PFSK-1 (cell line): ENCODE results near the gene MTERF2.

Source experiments
- FOXP2 ChIP-seq: optimal IDR thresholded peaks from 2 replicates; pipeline ENCODE3; 2011; ENCODE audit warnings: borderline replicate concordance, control low read depth, inconsistent platforms; ENCODE audit not compliant: insufficient read depth; ENCODE audit errors: extremely low read length, extremely low read depth
- POLR2AphosphoS5 ChIP-seq: IDR thresholded peaks from 2 replicates; pipeline ENCODE4 v1.6.1; 2012; ENCODE audit warnings: low read depth, mild to moderate bottlenecking, control low read depth, low read length, moderate library complexity
- REST ChIP-seq, 2 experiments: IDR thresholded peaks; 2 replicates each; pipeline versions ENCODE4 v1.6.1 to v1.8.0; 2011 to 2012; ENCODE audit warnings: low read depth in 2 of 2, low read length in 2 of 2, control low read depth in 1 of 2, inconsistent platforms in 1 of 2, mild to moderate bottlenecking in 1 of 2, moderate library complexity in 1 of 2; ENCODE audit not compliant: insufficient read depth in 1 of 2
- SIN3A ChIP-seq: IDR thresholded peaks from 2 replicates; pipeline ENCODE4 v1.6.1; 2012; ENCODE audit warnings: mild to moderate bottlenecking, low read length, moderate library complexity, borderline replicate concordance; ENCODE audit not compliant: insufficient read depth
- TAF1 ChIP-seq: IDR thresholded peaks from 2 replicates; pipeline ENCODE4 v1.6.1; 2012; ENCODE audit warnings: low read length, control low read depth, borderline replicate concordance; ENCODE audit not compliant: insufficient read depth

Gene MTERF2

DNA sequence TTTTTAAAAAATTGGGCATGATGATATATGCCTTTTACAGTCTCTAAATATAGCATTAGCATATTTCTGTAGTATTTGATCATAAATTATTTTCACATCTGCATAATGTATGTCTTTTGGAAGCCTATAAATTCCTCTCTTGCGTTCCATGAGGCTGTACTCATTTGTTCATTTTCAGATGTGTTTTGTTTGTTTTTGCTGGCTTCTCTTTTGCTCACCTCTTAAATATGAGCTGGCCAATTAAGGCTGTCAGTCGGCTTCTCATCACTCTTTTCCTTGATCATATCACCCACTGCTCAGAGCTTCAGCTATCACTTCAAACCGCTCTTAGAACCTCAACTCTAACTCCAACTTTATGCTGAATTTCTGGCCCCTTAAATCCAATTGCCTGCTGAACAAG, 24.7 kb downstream of the MTERF2 start:
- TF ChIP-seq FOXP2 (no peak), TAF1 (no peak), POLR2AphosphoS5 (no peak), SIN3A (no peak), REST (IDR thresholded peaks at IDR 0.05; ENCODE audit: insufficient read depth in 1 of 2, low read depth in 2 of 2, low read length in 2 of 2) (no peak)

DNA sequence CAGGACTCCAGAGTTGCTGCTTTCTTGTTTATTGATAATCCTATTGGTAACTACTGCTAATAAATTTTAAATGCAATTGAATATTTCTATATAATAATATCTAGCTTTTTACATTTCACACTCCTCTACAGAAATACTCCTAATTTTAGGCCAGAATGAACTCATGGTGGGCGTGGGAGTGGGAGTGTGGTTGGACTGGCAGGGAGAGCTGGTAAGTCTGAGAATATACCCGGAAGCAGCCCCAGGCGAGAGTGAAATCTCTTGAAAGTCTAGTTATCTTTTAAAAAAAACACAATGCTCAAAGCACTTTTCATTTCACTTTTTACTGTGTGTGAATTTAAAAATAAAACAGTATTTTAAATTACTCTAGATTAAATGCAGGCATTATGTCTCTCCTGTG, 26.5 kb downstream of the MTERF2 start:
- TF ChIP-seq REST (IDR thresholded peaks at IDR 0.05; ENCODE audit: insufficient read depth in 1 of 2, low read depth in 2 of 2, low read length in 2 of 2) (no peak), FOXP2 (no peak), TAF1 (no peak)

GRCh38 chr12:106957583-106957982, 29.4 kb downstream of the MTERF2 start:
- TF ChIP-seq FOXP2 (no peak), POLR2AphosphoS5 (no peak), SIN3A (no peak), REST (IDR thresholded peaks at IDR 0.05; ENCODE audit: insufficient read depth in 1 of 2, low read depth in 2 of 2, low read length in 2 of 2) (no peak), TAF1 (no peak)

DNA sequence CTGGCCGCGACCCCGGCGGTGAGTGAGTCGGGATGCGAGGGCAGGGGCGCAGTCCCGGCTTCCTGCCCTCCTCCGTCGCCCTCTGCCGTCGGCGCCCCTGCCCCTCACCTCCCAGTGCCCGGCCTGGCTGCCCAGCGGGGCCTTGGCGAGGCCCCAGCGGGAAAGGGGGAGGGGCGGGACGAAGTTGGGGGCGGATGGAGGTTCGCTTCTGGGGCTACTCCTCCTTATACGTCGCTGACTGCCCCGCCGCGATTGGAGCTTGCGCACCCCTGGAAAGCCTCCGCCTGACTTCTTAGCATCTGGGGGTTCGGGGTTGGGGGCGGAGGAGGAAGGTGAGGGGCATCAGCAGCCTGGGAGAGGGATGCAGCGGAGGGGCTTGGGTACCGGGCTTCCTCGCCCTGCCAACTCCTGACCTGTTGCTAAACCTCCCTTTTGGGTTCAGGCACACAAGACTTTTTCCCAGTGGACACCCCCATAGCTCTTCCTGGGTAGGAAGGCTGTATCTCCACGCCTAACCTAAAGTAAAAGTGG, 30.8 kb downstream of the MTERF2 start:
- TF ChIP-seq SIN3A (no peak), TAF1 (no peak), FOXP2 (no peak), REST (IDR thresholded peaks at IDR 0.05; ENCODE audit: insufficient read depth in 1 of 2, low read depth in 2 of 2, low read length in 2 of 2) (no peak)

DNA sequence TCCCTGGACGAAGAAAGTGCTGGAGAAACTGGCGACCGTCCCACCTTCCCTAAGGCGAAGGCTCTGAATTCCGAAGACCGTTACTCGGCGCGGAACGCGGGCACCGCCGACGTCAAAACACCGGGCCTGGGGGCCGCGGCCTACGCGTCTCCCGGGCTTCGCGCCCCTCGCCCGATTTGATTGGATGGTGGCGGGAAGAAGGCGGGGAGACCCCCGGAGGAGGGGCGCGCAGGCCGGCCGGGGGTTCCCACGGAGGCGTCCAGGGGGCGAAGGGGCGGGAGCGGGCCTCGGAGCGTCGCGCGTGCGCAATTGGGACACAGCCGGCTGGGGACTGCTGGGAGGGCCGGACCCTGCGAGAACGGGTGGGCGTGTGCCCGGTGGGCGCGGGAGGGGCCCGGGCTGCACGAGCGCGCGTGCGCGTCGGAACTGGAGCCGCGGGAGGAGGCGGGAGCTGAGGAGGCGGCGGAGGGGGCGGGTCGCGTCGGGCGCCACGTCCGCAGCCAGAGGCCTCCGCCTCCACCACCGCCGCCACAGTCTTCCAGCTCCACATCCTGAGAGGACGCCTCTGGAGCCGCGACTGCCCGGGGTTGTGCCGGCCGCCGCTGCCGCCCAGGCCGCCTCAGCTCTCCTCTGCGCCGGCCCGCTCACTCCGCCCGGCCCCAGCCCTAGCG, 31.4 kb downstream of the MTERF2 start, which contains the start of gene TMEM263:
TSS of gene TMEM263 (plus strand) at position 531 of the 671 bp plus-strand sequence. CDS start 11,210 bp downstream, outside the sequence.
- TF ChIP-seq POLR2AphosphoS5, result peak; percentile 94
- TF ChIP-seq TAF1, result peak; percentile 88
- TF ChIP-seq SIN3A, result 0 out of 2 replicates have a peak, but pooled peaks have one; percentile 28
- no peak for TF ChIP-seq FOXP2
- TF ChIP-seq REST (IDR thresholded peaks at IDR 0.05; ENCODE audit: insufficient read depth in 1 of 2, low read depth in 2 of 2, low read length in 2 of 2), result no peak
